ENCODE results near the gene NR0B2. TPM values are rescaled to one million over a fixed set of nuclear protein-coding genes. Genes with fewer than 3 reads are reported as not detected.
A peak's percentile ranks its signal among the peaks of the same experiment; 100 is the strongest.

NR0B2 gene
- total RNA-seq, 1 experiment from 2014 or later, result 0.34 TPM

DNA sequence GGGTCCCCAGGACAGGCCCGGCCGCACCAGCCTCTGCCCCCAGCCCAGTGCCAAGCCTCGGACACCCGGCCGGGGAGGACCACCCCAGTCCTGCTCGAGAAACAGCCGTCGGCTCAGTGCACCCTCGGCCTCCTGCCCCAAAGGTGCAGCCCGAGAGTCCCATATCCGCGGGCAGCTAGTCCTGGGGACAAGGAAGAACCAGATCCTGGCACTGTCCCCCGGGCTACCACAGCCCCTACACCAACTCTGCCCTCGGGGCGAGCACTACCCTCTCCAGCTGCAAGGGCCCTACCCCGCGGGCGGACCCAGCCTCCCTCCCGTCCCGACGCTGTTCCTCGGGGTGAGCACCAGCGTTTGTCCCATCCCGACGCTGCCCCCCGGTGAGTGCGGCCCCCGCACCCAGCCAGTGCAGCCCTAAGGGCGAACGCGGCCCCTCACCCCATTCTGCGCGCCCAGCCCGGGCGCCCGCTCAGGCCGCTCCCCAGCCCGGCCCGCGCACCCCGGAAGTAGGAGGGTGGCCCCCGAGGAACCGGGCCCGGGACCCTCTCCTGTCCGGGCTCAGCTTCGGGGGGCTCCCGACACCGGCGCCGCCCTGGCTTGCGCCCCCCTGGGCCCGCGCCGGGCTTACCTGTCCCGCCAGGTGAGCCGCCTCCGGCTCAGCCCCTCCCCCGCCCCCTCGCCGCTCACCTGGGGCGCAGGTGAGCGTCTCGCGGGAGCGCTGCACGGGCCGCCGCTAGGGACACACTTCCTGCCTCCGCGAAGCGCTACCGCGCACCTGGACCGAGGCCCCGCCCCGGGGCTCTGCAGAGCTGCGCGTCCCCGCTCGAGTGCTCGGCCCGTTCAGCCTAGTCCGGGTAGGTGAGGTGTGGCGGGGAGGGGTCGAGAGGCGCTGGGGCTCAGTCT is 46.2 kb upstream of the NR0B2 start, which contains the start of gene KDF1:
TSS of gene KDF1 (minus strand) at position 747 of the 903 bp plus-strand sequence. CDS start 8,088 bp downstream, outside the sequence.
- no peaks in the 10 kb centered on the region for H3K27me3 ChIP-seq (replicated peaks; ENCODE audit: control insufficient read depth, insufficient read depth, low read length)
- DNase-seq, result peak; percentile 87 to 92
- H3K36me3 ChIP-seq (ENCODE audit: control insufficient read depth, insufficient read depth, low read length), result no peaks in the 10 kb centered on the region
- no TSS peak for BruUV-seq (replicated peaks)
- Mint-ChIP-seq H3K27ac (ENCODE audit: unreplicated experiment) (peak within 1 kb of the TSS; percentile 89), H3K4me1 (ENCODE audit: low read depth, unreplicated experiment) (no peaks in the 10 kb centered on the region), H3K9me3 (ENCODE audit: unreplicated experiment) (no peaks in the 10 kb centered on the region), H3K36me3 (ENCODE audit: insufficient read depth, unreplicated experiment) (peaks cover 11% of the 10 kb centered on the region), H3K4me3 (ENCODE audit: unreplicated experiment) (peak within 1 kb of the TSS; percentile 84), H3K27me3 (ENCODE audit: insufficient read depth, unreplicated experiment) (no peaks in the 10 kb centered on the region)
- peak within 1 kb of the TSS; percentile 90 for H3K4me3 ChIP-seq (ENCODE audit: low read depth, low read length)
- intact Hi-C loops (cut with micrococcal nuclease; ENCODE audit: unreplicated experiment), result no loop called here
- ChIA-PET POLR2A (interaction anchor here (0.5 to 1.0 kb wide), 5 partner anchors 9 to 719 kb away, joined by 3 to 13 read pairs (median 3); partner anchors contain the start of gene NR0B2), CTCF (interaction anchor here (0.6 to 1.2 kb wide), 8 partner anchors 13 to 537 kb away, joined by 3 to 8 read pairs (median 6); no protein-coding TSS in a partner anchor)
- TF ChIP-seq, protein P1, sequence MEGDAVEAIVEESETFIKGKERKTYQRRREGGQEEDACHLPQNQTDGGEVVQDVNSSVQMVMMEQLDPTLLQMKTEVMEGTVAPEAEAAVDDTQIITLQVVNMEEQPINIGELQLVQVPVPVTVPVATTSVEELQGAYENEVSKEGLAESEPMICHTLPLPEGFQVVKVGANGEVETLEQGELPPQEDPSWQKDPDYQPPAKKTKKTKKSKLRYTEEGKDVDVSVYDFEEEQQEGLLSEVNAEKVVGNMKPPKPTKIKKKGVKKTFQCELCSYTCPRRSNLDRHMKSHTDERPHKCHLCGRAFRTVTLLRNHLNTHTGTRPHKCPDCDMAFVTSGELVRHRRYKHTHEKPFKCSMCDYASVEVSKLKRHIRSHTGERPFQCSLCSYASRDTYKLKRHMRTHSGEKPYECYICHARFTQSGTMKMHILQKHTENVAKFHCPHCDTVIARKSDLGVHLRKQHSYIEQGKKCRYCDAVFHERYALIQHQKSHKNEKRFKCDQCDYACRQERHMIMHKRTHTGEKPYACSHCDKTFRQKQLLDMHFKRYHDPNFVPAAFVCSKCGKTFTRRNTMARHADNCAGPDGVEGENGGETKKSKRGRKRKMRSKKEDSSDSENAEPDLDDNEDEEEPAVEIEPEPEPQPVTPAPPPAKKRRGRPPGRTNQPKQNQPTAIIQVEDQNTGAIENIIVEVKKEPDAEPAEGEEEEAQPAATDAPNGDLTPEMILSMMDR (IDR thresholded peaks at IDR 0.05; ENCODE audit: insufficient read depth in 1 of 2, low read depth in 1 of 2, low read length in 1 of 2, severe bottlenecking in 1 of 2, unreplicated experiment in 1 of 2), result peak; percentile 44 to 48
- H3K9me3 ChIP-seq, result no peaks in the 10 kb centered on the region
- H3K4me1 ChIP-seq, result 0 out of 2 replicates have a peak, but pooled peaks cover 2% of the 10 kb centered on the region

DNA sequence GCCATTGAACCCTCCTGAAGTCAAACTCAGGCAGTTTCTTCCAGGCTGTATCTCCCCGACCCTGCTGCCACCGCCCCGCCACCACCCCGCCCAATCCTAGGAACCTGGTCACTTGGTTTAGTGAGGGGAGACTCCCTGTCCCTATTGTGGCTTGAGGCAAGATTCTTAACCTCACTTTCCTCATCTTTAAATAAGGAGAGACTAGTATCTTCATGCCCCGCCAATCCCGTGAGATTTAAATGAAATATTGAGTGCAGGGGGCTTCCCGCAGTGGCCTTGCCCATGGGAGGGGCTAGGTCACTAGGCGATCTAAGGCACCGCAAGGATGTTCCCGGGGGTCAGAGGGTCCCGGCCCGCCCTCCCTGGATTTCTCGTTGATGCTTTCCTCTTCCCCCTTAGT is 45.5 kb upstream of the NR0B2 start:
- peaks cover 11% of the 10 kb centered on the region for H3K36me3 Mint-ChIP-seq (ENCODE audit: insufficient read depth, unreplicated experiment)
- no peaks in the 10 kb centered on the region for H3K4me1 Mint-ChIP-seq (ENCODE audit: low read depth, unreplicated experiment)
- Histone ChIP-seq H3K4me1 (0 out of 2 replicates have a peak, but pooled peaks cover 2% of the 10 kb centered on the region), H3K36me3 (ENCODE audit: control insufficient read depth, insufficient read depth, low read length) (no peaks in the 10 kb centered on the region), H3K9me3 (no peaks in the 10 kb centered on the region), H3K27me3 (replicated peaks; ENCODE audit: control insufficient read depth, insufficient read depth, low read length) (no peaks in the 10 kb centered on the region), H3K4me3 (ENCODE audit: low read depth, low read length) (peak overlapping the region; percentile 90)
- TF ChIP-seq, protein P1 (IDR thresholded peaks at IDR 0.05; ENCODE audit: insufficient read depth in 1 of 2, low read depth in 1 of 2, low read length in 1 of 2, severe bottlenecking in 1 of 2, unreplicated experiment in 1 of 2), result no peak
- no peaks in the 10 kb centered on the region for H3K27me3 Mint-ChIP-seq (ENCODE audit: insufficient read depth, unreplicated experiment)
- ChIA-PET CTCF (no interaction called here), POLR2A (interaction anchor here (1.0 kb wide), 1 partner anchor 45 kb away, joined by 3 read pairs; the partner anchor contains the start of gene NR0B2)
- H3K4me3 Mint-ChIP-seq (ENCODE audit: unreplicated experiment), result peak overlapping the region; percentile 84
- BruUV-seq (replicated peaks), result no TSS peak
- H3K9me3 Mint-ChIP-seq (ENCODE audit: unreplicated experiment), result no peaks in the 10 kb centered on the region
- intact Hi-C loops (cut with micrococcal nuclease; ENCODE audit: unreplicated experiment), result no loop called here
- no peak for DNase-seq
- peak overlapping the region; percentile 89 for H3K27ac Mint-ChIP-seq (ENCODE audit: unreplicated experiment)

DNA sequence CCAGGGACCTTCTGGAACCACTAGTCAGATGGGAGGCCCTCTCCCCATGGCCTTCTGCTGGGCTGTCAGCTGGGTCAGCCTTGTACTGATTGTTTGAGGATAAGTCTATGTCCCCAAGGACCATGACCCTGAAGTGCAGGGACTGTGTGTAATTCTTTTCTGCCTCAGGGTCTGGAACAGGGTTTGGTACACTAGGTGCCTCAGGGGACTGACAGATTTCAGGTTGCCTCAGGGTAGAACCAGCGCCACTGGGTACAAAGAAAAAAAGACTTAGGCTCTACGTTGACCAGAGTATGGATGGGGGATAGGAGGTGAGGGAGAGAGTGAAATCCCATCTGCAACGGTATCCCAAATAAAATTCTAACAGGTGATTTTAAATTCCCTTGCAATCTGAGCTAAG is 43.5 kb upstream of the NR0B2 start:
- CTCF ChIA-PET, result no interaction called here

More for the DNA sequence above, 43.5 kb upstream of the NR0B2 start:
- no peaks in the 10 kb centered on the region for H3K27me3 Mint-ChIP-seq (ENCODE audit: insufficient read depth, unreplicated experiment)
- POLR2A ChIA-PET, result interaction anchor here (0.7 kb wide), 1 partner anchor 51 kb away, joined by 6 read pairs; no protein-coding TSS in a partner anchor
- peaks cover under 1% of the 10 kb centered on the region; the same call in 1 of the 2 replicates for H3K36me3 ChIP-seq (ENCODE audit: control insufficient read depth, insufficient read depth, low read length)
- H3K4me3 Mint-ChIP-seq (ENCODE audit: unreplicated experiment), result no peak overlapping the region
- H3K27ac Mint-ChIP-seq (ENCODE audit: unreplicated experiment), result no peak overlapping the region
- no peaks in the 10 kb centered on the region for H3K9me3 Mint-ChIP-seq (ENCODE audit: unreplicated experiment)
- no peaks in the 10 kb centered on the region for H3K27me3 ChIP-seq (replicated peaks; ENCODE audit: control insufficient read depth, insufficient read depth, low read length)
- no peak for DNase-seq
- H3K4me1 Mint-ChIP-seq (ENCODE audit: low read depth, unreplicated experiment), result no peaks in the 10 kb centered on the region
- no peak overlapping the region for H3K4me3 ChIP-seq (ENCODE audit: low read depth, low read length)
- H3K4me1 ChIP-seq, result 0 out of 2 replicates have a peak, but pooled peaks cover 2% of the 10 kb centered on the region
- TSS peak; percentile 10 for BruUV-seq (replicated peaks)
- H3K9me3 ChIP-seq, result no peaks in the 10 kb centered on the region
- TF ChIP-seq, protein P1 (IDR thresholded peaks at IDR 0.05; ENCODE audit: insufficient read depth in 1 of 2, low read depth in 1 of 2, low read length in 1 of 2, severe bottlenecking in 1 of 2, unreplicated experiment in 1 of 2), result no peak
- intact Hi-C loops (cut with micrococcal nuclease; ENCODE audit: unreplicated experiment), result no loop called here
- peaks cover 16% of the 10 kb centered on the region for H3K36me3 Mint-ChIP-seq (ENCODE audit: insufficient read depth, unreplicated experiment)

All from Caco-2 (cell line).